ENCODE measurements around the gene TNC. TPM values are rescaled to one million over a fixed set of nuclear protein-coding genes. Genes with fewer than 3 reads are reported as not detected.

Gene TNC
- total RNA-seq, 1 donor from 2014 or later = 52.9 TPM

DNA sequence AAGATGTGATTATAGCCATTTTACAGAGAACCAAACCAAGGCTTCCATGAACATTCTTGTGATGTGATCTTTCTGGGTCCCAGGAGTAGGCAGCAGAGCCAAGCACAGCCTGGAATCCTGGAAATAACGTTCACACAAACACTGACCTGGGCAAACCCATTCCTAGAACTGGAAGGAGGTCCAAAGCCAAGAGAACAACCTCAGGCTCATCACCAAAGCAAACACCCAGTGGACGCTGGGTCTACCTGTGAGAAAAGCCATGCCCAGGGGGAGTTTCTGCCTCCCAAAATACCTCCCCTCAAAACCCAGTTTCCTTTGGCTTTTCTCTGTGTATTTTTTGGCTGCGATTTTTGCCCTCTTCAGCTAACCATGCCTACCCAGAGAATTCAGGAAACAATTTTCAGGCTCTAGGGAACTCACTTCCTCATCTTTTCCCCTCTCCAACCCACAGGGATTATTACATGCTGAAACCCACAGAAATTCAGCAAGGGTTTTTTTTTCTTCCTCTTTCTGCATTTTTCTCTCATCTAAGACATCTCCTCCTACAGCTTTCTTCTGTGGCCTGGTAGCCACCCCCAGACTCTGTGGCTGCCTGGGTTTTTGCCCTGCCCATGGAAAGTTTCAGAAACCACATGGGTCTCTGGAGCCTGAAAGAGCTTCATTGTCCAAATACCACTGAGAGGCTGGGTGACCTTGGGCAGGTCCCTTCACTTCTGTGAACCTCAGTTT lies 75.0 kb downstream of the TNC start:
- intact Hi-C loops (cut with DNase I) = no loop called here
- Histone ChIP-seq H3K36me3 (no peaks in the 10 kb centered on the region), H3K4me1 (no peaks in the 10 kb centered on the region), H3K4me3 (no peak overlapping the region), H3K27ac (no peak overlapping the region), H3K27me3 (no peaks in the 10 kb centered on the region), H3K9me3 (no peaks in the 10 kb centered on the region)
- no peak for TF ChIP-seq CTCF (IDR thresholded peaks at IDR 0.05)
- ATAC-seq (peak; percentile 89), DNase-seq (no peak)

DNA sequence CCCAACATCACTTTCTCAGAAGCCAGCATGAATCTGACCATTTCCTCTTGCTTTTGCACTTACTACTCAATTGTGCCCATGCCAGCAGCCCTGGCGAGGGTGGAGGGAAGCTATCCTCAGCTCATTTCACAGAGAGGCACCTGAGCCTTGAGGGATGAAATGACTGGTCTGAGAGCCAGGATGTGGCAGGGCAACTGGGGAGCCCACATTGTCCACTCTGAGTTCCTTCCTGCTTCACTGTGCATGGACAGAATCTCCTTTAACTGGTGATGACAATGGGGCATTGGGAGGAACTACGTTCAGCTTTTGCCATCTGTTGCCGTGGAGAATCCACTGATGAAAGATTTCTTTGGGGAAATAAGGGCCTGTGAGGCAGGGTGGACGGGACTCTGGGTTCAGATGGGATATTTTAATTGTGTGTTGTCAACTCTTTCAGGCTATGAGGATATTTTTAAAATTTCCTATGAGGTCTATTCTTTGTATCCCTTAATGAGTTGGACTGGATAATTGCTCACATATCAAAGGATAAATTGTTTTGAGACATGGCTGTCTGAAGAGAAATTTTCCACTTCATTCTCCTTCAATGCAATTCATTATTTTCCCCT lies 78.3 kb downstream of the TNC start:
- Histone ChIP-seq H3K36me3 (no peaks in the 10 kb centered on the region), H3K27ac (no peak overlapping the region), H3K4me1 (peaks cover 10% of the 10 kb centered on the region), H3K27me3 (no peaks in the 10 kb centered on the region), H3K4me3 (no peak overlapping the region), H3K9me3 (no peaks in the 10 kb centered on the region)
- DNase-seq = no peak
- TF ChIP-seq CTCF (IDR thresholded peaks at IDR 0.05) = no peak
- intact Hi-C loops (cut with DNase I) = no loop called here
- no peak for ATAC-seq

GRCh38 chr9:115038178-115038577 lies 79.8 kb downstream of the TNC start:
- no peak for TF ChIP-seq CTCF (IDR thresholded peaks at IDR 0.05)
- no peaks in the 10 kb centered on the region for H3K27me3 ChIP-seq
- ATAC-seq (no peak), DNase-seq (no peak)
- H3K4me1 ChIP-seq = peaks cover 10% of the 10 kb centered on the region
- H3K4me3 ChIP-seq = no peak overlapping the region
- intact Hi-C loops (cut with DNase I) = no loop called here
- H3K9me3 ChIP-seq = no peaks in the 10 kb centered on the region
- no peak overlapping the region for H3K27ac ChIP-seq
- no peaks in the 10 kb centered on the region for H3K36me3 ChIP-seq

- TF ChIP-seq CTCF (IDR thresholded peaks at IDR 0.05) = no peak
- Histone ChIP-seq H3K9me3 (no peaks in the 10 kb centered on the region), H3K36me3 (no peaks in the 10 kb centered on the region), H3K27ac (no peak overlapping the region), H3K27me3 (no peaks in the 10 kb centered on the region), H3K4me3 (no peak overlapping the region), H3K4me1 (peaks cover 10% of the 10 kb centered on the region)
- intact Hi-C loops (cut with DNase I) = no loop called here
- ATAC-seq = no peak
- no peak for DNase-seq
Measured at GRCh38 chr9:115036691-115037090, 81.3 kb downstream of the TNC start.

DNA sequence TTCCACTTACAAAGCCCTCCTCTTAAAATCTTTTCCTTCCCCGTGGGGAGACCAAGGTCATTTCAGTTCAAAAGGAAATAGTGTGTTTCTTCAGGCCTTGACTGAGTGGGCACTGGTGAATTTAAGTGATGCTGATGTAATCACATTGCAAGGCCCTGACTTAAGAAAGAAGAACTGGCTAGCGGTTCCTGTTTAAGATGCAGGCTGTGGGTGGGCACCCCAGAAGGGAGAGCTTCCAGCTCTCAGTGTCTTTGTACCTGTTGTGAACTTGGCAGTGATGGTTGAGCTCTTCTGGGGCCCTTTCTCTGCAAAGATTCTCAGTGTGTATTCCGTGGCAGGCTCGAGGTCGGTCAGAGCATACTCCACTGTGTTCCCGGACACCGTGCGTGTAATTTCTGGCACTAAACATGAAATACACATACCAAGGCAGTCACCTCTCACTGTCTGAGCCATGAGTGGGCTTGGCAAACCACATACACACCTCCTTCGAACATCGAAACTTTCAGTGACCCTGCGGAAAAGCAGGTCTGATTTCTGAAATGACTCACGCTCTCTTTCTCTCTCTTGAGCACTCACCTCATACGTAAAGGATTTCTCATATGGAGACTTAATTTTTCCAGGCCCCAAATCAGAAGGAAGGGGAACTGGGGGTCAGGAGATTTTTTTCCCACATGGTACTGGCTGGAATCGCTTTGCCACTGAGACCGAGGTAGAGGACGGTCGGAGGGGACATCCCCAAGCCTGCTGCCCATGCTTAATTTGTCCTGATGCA lies 81.9 kb downstream of the TNC start:
- no peaks in the 10 kb centered on the region for H3K27me3 ChIP-seq
- H3K9me3 ChIP-seq = no peaks in the 10 kb centered on the region
- ATAC-seq (peak; percentile 88), DNase-seq (no peak)
- no peak for TF ChIP-seq CTCF (IDR thresholded peaks at IDR 0.05)
- peaks cover 10% of the 10 kb centered on the region for H3K4me1 ChIP-seq
- H3K36me3 ChIP-seq = no peaks in the 10 kb centered on the region
- intact Hi-C loops (cut with DNase I) = no loop called here
- H3K27ac ChIP-seq = no peak overlapping the region
- H3K4me3 ChIP-seq = no peak overlapping the region

Measured in upper lobe of right lung (tissue), 1 donor.